ENCODE results near the gene GCH1.
"Not testable (repeated sequence)": the region's sequence is repeated elsewhere in the genome, so short reads cannot be mapped to it uniquely, and the experiment has no call there.

Gene GCH1

GRCh38 chr14:54902521-54903420, at the start of gene GCH1:
Gene GCH1 (minus strand): TSS chr14:54902826. CDS start chr14:54902663, 163 bp downstream.
- peak; percentile 87 for DNase-seq (ENCODE audit: low spot score)

- no peak for DNase-seq (ENCODE audit: low spot score)
These were observed 44.6 kb upstream of the GCH1 start for GRCh38 chr14:54947230-54947629.

- no peak for DNase-seq (ENCODE audit: low spot score)
These were observed 43.9 kb upstream of the GCH1 start for GRCh38 chr14:54946500-54946899.

GRCh38 chr14:54944737-54945391, 42.2 kb upstream of the GCH1 start:
- DNase-seq (ENCODE audit: low spot score) = no peak

- peak; percentile 19 for DNase-seq (ENCODE audit: low spot score)
These were observed 40.3 kb upstream of the GCH1 start for GRCh38 chr14:54942913-54943312.

GRCh38 chr14:54936816-54937215, 34.2 kb upstream of the GCH1 start:
- no peak for DNase-seq (ENCODE audit: low spot score)

- no peak for DNase-seq (ENCODE audit: low spot score)
These were observed 33.3 kb upstream of the GCH1 start for GRCh38 chr14:54935958-54936357.

- DNase-seq (ENCODE audit: low spot score) = no peak
These were observed 32.5 kb upstream of the GCH1 start for GRCh38 chr14:54935100-54935499.

- DNase-seq (ENCODE audit: low spot score) = no peak
These were observed 30.4 kb upstream of the GCH1 start for GRCh38 chr14:54933006-54933405.

GRCh38 chr14:54931598-54932340, 29.1 kb upstream of the GCH1 start:
- DNase-seq (ENCODE audit: low spot score) = no peak

- DNase-seq (ENCODE audit: low spot score) = no peak
These were observed 28.5 kb upstream of the GCH1 start for GRCh38 chr14:54931101-54931500.

- no peak for DNase-seq (ENCODE audit: low spot score)
These were observed 26.9 kb upstream of the GCH1 start for GRCh38 chr14:54929556-54929955.

GRCh38 chr14:54928216-54928615, 25.6 kb upstream of the GCH1 start:
- DNase-seq (ENCODE audit: low spot score) = no peak

GRCh38 chr14:54927551-54927950, 24.9 kb upstream of the GCH1 start:
- DNase-seq (ENCODE audit: low spot score) = no peak

- not testable (repeated sequence) for DNase-seq (ENCODE audit: low spot score)
These were observed 23.9 kb upstream of the GCH1 start for GRCh38 chr14:54926570-54926969.

GRCh38 chr14:54922598-54922997, 20.0 kb upstream of the GCH1 start:
- DNase-seq (ENCODE audit: low spot score) = no peak

- DNase-seq (ENCODE audit: low spot score) = no peak
These were observed 17.4 kb upstream of the GCH1 start for GRCh38 chr14:54920052-54920451.

GRCh38 chr14:54919330-54919729, 16.7 kb upstream of the GCH1 start:
- DNase-seq (ENCODE audit: low spot score) = no peak

- no peak for DNase-seq (ENCODE audit: low spot score)
These were observed 15.8 kb upstream of the GCH1 start for GRCh38 chr14:54918427-54918826.

GRCh38 chr14:54916101-54916500, 13.5 kb upstream of the GCH1 start:
- no peak for DNase-seq (ENCODE audit: low spot score)

GRCh38 chr14:54909817-54910558, 7.4 kb upstream of the GCH1 start:
- DNase-seq (ENCODE audit: low spot score) = no peak

GRCh38 chr14:54908973-54909372, 6.3 kb upstream of the GCH1 start:
- DNase-seq (ENCODE audit: low spot score) = not testable (repeated sequence)
